ENCODE measurements around the gene RPS2.

GRCh38 chr16:1990351-1991134, 25.9 kb upstream of the RPS2 start:
- TF ChIP-seq CTCF (IDR thresholded peaks at IDR 0.05; ENCODE audit: insufficient read depth, low read length, poor library complexity, severe bottlenecking) (no peak), EZH2phosphoT487 (conservative IDR thresholded peaks at IDR 0.05; ENCODE audit: low read length) (0 out of 2 replicates have a peak, but pooled peaks have one; percentile 42)
